GM23338 (cell line): ENCODE measurements around the gene AMFR. TPM values are rescaled to one million over a fixed set of nuclear protein-coding genes. Genes with fewer than 3 reads are reported as not detected.

Experiments
- ATAC-seq: fragments of 200-7000 bp; cut with Tn5 transposase; 3 replicates; pipeline ENCODE4 v1.9.1; 2020
- DNase-seq: peaks from one replicate; pipeline ENCODE4 v3.0.0-alpha.2; 2015; ENCODE audit warnings: low spot score
- H2AFZ ChIP-seq: fragments of 200-600 bp; sonication (generic); 2 replicates; pipeline ENCODE4 v1.8.0; 2016; ENCODE audit warnings: antibody characterized with exemption, mild to moderate bottlenecking, moderate library complexity
- H3F3A ChIP-seq: fragments of 200-600 bp; sonication (generic); replicated peaks from 2 replicates; pipeline ENCODE4 v1.8.0; 2017; ENCODE audit warnings: antibody characterized with exemption, mixed run types, low read depth
- H3K27ac ChIP-seq: fragments of 200-600 bp; sonication (generic); 2 replicates; pipeline ENCODE4 v1.6.1; 2016; ENCODE audit warnings: low read depth
- H3K27me3 ChIP-seq: fragments of 200-600 bp; sonication (generic); 2 replicates; pipeline ENCODE4 v1.8.0; 2016; ENCODE audit warnings: mild to moderate bottlenecking, mixed run types, moderate library complexity; ENCODE audit not compliant: insufficient read depth
- H3K36me3 ChIP-seq: fragments of 200-600 bp; sonication (generic); 2 replicates; pipeline ENCODE4 v1.8.0; 2016; ENCODE audit warnings: mild to moderate bottlenecking; ENCODE audit not compliant: insufficient read depth
- H3K4me1 ChIP-seq: fragments of 200-600 bp; sonication (generic); 2 replicates; pipeline ENCODE4 v1.8.0; 2016; ENCODE audit warnings: mild to moderate bottlenecking, moderate library complexity; ENCODE audit not compliant: insufficient read depth
- H3K4me2 ChIP-seq: fragments of 200-600 bp; sonication (generic); 2 replicates; pipeline ENCODE4 v1.7.1; 2017; ENCODE audit warnings: mixed run types
- H3K4me3 ChIP-seq: fragments of 200-600 bp; sonication (generic); 2 replicates; pipeline ENCODE4 v1.6.1; 2016; ENCODE audit warnings: mixed run types
- H3K79me2 ChIP-seq: fragments of 200-600 bp; sonication (generic); replicated peaks from 2 replicates; pipeline ENCODE4 v1.8.0; 2017; ENCODE audit warnings: mild to moderate bottlenecking; ENCODE audit not compliant: insufficient read depth
- H3K9me2 ChIP-seq: fragments of 200-600 bp; sonication (generic); 2 replicates; pipeline ENCODE4 v1.8.0; 2017; ENCODE audit not compliant: insufficient read depth
- H4K20me1 ChIP-seq: fragments of 200-600 bp; sonication (generic); replicated peaks from 2 replicates; pipeline ENCODE4 v1.8.0; 2017; ENCODE audit warnings: mild to moderate bottlenecking; ENCODE audit not compliant: insufficient read depth
- H3K27ac Mint-ChIP-seq: 2 replicates; pipeline ENCODE4 v1.8.0; 2020; ENCODE audit warnings: inconsistent platforms, mild to moderate bottlenecking, moderate library complexity, mixed read lengths
- H3K27me3 Mint-ChIP-seq: 3 replicates; pipeline ENCODE4 v1.8.0; 2022; ENCODE audit warnings: low read depth, mild to moderate bottlenecking, moderate library complexity, mixed read lengths, inconsistent platforms; ENCODE audit not compliant: insufficient read depth, poor library complexity
- H3K36me3 Mint-ChIP-seq: 3 replicates; pipeline ENCODE4 v1.8.0; 2021; ENCODE audit warnings: low read depth, mild to moderate bottlenecking, inconsistent platforms, moderate library complexity, mixed read lengths
- H3K4me1 Mint-ChIP-seq: 3 replicates; pipeline ENCODE4 v1.8.0; 2020; ENCODE audit warnings: mild to moderate bottlenecking, inconsistent platforms, mixed read lengths
- H3K4me3 Mint-ChIP-seq: 3 replicates; pipeline ENCODE4 v1.8.0; 2021; ENCODE audit warnings: moderate library complexity, mild to moderate bottlenecking, inconsistent platforms, mixed read lengths
- H3K9me3 Mint-ChIP-seq: 3 replicates; pipeline ENCODE4 v1.8.0; 2020; ENCODE audit warnings: moderate library complexity, mild to moderate bottlenecking, inconsistent platforms, mixed read lengths
- ETS1 ChIP-seq: IDR thresholded peaks from 2 replicates; pipeline ENCODE4 v1.6.1; 2016; ENCODE audit warnings: antibody characterized with exemption
- JUNB ChIP-seq: IDR thresholded peaks from one replicate; pipeline ENCODE4 v1.6.1; 2016; ENCODE audit warnings: antibody characterized with exemption; ENCODE audit not compliant: unreplicated experiment
- NANOG ChIP-seq: IDR thresholded peaks from 2 replicates; pipeline ENCODE4 v1.6.1; 2016; ENCODE audit warnings: antibody characterized with exemption, borderline replicate concordance
- POLR2AphosphoS5 ChIP-seq: IDR thresholded peaks from 2 replicates; pipeline ENCODE4 v1.6.1; 2016; ENCODE audit warnings: antibody characterized with exemption, low read depth
- STAT1 ChIP-seq: IDR thresholded peaks from one replicate; pipeline ENCODE4 v1.6.1; 2016; ENCODE audit warnings: antibody characterized with exemption; ENCODE audit not compliant: unreplicated experiment
- ZNF331 ChIP-seq: fragments of 250-450 bp; sonication (Bioruptor Pico); IDR thresholded peaks from 2 replicates; pipeline ENCODE4 v1.5.0; 2020; ENCODE audit warnings: low read depth, mild to moderate bottlenecking, moderate library complexity
- ZNF462 ChIP-seq: fragments of 250-450 bp; sonication (Bioruptor Pico); IDR thresholded peaks from 2 replicates; pipeline ENCODE4 v1.5.0; 2020; ENCODE audit warnings: mild to moderate bottlenecking, moderate library complexity
- polyA plus RNA-seq: library from polyadenylated mRNA; unstranded; fragments of >200 nt; fragmentation: Nextera tagmentation; extraction: Ambion mirVana; gene quantifications from 2 replicates; pipeline ENCODE4 v1.2.1, GENCODE V29; 2016
- total RNA-seq: library from RNA; depleted of rRNA; stranded (reverse); fragments of >200 nt; shearing (Covaris generic); gene quantifications from 2 replicates; pipeline ENCODE4 v1.2.3, GENCODE V29; 2014

AMFR gene
- total and polyA plus RNA-seq, 2 experiments from 2014 or later = 9.0 to 41.1 TPM

GRCh38 chr16:56389554-56389953 lies 35.8 kb downstream of the AMFR start:
- H3K9me3 Mint-ChIP-seq = peaks cover 18% of the 10 kb centered on the region
- no peak overlapping the region for H3K4me3 Mint-ChIP-seq
- no peaks in the 10 kb centered on the region for H3K79me2 ChIP-seq
- H3K36me3 Mint-ChIP-seq = peaks cover 58% of the 10 kb centered on the region
- no peak for DNase-seq
- H3K4me2 ChIP-seq = no peak overlapping the region
- no peaks in the 10 kb centered on the region for H3K27me3 ChIP-seq
- no peaks in the 10 kb centered on the region for H3K4me1 Mint-ChIP-seq
- no peak overlapping the region for H3K27ac Mint-ChIP-seq
- H3K36me3 ChIP-seq = peaks cover 5% of the 10 kb centered on the region; the same call in 1 of the 2 replicates
- no peaks in the 10 kb centered on the region; the same call in 1 of the 2 replicates for H4K20me1 ChIP-seq
- H3K4me1 ChIP-seq = no peaks in the 10 kb centered on the region
- H3F3A ChIP-seq = no peaks in the 10 kb centered on the region
- no peak for ATAC-seq
- no peak overlapping the region for H3K4me3 ChIP-seq
- H2AFZ ChIP-seq = no peak overlapping the region
- no peaks in the 10 kb centered on the region for H3K27me3 Mint-ChIP-seq
- peaks cover 8% of the 10 kb centered on the region; the same call in 1 of the 2 replicates for H3K9me2 ChIP-seq
- TF ChIP-seq ZNF462 (CRISPR knock-in tag) (no peak), JUNB (no peak), ETS1 (no peak), POLR2AphosphoS5 (no peak), ZNF331 (no peak), NANOG (no peak), STAT1 (no peak)
- H3K27ac ChIP-seq = no peak overlapping the region
